Stimulated activated CD4-positive, alpha-beta T cell treated with anti-CD3 and anti-CD28 coated beads, Interleukin-1b, Interleukin-23, amount 100 ng/mL, for 48 hours (primary cell): Measurements from ENCODE around the gene EIF6.

Experiments
- DNase-seq: peaks from one replicate; pipeline ENCODE4 v3.0.0-alpha.2; 2020

EIF6 gene

GRCh38 chr20:35312318-35312717 lies 27.7 kb upstream of the EIF6 start:
- peak; percentile 40 for DNase-seq

GRCh38 chr20:35311822-35312221 lies 27.2 kb upstream of the EIF6 start:
- no peak for DNase-seq

- DNase-seq, result peak; percentile 84
Observed at GRCh38 chr20:35311409-35311808, 26.8 kb upstream of the EIF6 start.

- DNase-seq, result no peak
Observed at GRCh38 chr20:35307666-35308653, 23.4 kb upstream of the EIF6 start.

GRCh38 chr20:35306931-35307517 lies 22.5 kb upstream of the EIF6 start:
- DNase-seq, result peak; percentile 42

GRCh38 chr20:35305682-35306556 lies 21.3 kb upstream of the EIF6 start:
- DNase-seq, result peak; percentile 95

GRCh38 chr20:35304956-35305355 lies 20.4 kb upstream of the EIF6 start:
- DNase-seq, result no peak

GRCh38 chr20:35303735-35304491 lies 19.3 kb upstream of the EIF6 start:
- peak; percentile 88 for DNase-seq

- DNase-seq, result no peak
Observed at GRCh38 chr20:35303382-35303734, 18.8 kb upstream of the EIF6 start.

GRCh38 chr20:35302421-35303335 lies 18.1 kb upstream of the EIF6 start:
- DNase-seq, result no peak

- DNase-seq, result no peak
Observed at GRCh38 chr20:35301426-35301825, 16.9 kb upstream of the EIF6 start.

GRCh38 chr20:35300469-35301262 lies 16.1 kb upstream of the EIF6 start:
- DNase-seq, result no peak

- no peak for DNase-seq
Observed at GRCh38 chr20:35299780-35300179, 15.2 kb upstream of the EIF6 start.

- DNase-seq, result no peak
Observed at GRCh38 chr20:35298264-35298663, 13.7 kb upstream of the EIF6 start.

- DNase-seq, result no peak
Observed at GRCh38 chr20:35297740-35298139, 13.2 kb upstream of the EIF6 start.

GRCh38 chr20:35297155-35297554 lies 12.6 kb upstream of the EIF6 start:
- no peak for DNase-seq

- DNase-seq, result no peak
Observed at GRCh38 chr20:35296101-35296554, 11.6 kb upstream of the EIF6 start.

GRCh38 chr20:35295674-35296073 lies 11.1 kb upstream of the EIF6 start:
- no peak for DNase-seq

GRCh38 chr20:35295058-35295457 lies 10.5 kb upstream of the EIF6 start:
- no peak for DNase-seq

- DNase-seq, result no peak
Observed at GRCh38 chr20:35294293-35294685, 9.7 kb upstream of the EIF6 start.
